Activated naive CD8-positive, alpha-beta T cell treated with anti-CD3 and anti-CD28 coated beads, Interleukin-2, amount 50 U/mL, for 24 hours (primary cell): Measurements from ENCODE around the gene GHR.
"Not testable (repeated sequence)": the region's sequence is repeated elsewhere in the genome, so short reads cannot be mapped to it uniquely, and the experiment has no call there.

ENCODE experiments used
- ATAC-seq: fragments of 150-1000 bp; cut with Tn5 transposase; one replicate; pipeline ENCODE4 v1.10.0; 2021
- DNase-seq: peaks from one replicate; pipeline ENCODE4 v3.0.0; 2021
- H3K27ac Mint-ChIP-seq: one replicate; pipeline ENCODE4 v1.8.0; 2021; ENCODE audit warnings: mild to moderate bottlenecking, mixed read lengths
- H3K27me3 Mint-ChIP-seq: one replicate; pipeline ENCODE4 v1.8.0; 2021; ENCODE audit warnings: mixed read lengths
- H3K36me3 Mint-ChIP-seq: one replicate; pipeline ENCODE4 v1.8.0; 2021; ENCODE audit warnings: low read depth, mixed read lengths
- H3K4me1 Mint-ChIP-seq: one replicate; pipeline ENCODE4 v1.8.0; 2021; ENCODE audit warnings: mixed read lengths
- H3K4me3 Mint-ChIP-seq: one replicate; pipeline ENCODE4 v1.8.0; 2021; ENCODE audit warnings: mild to moderate bottlenecking, moderate library complexity, mixed read lengths
- H3K9me3 Mint-ChIP-seq: one replicate; pipeline ENCODE4 v1.8.0; 2021; ENCODE audit warnings: mixed read lengths

The GHR gene

GRCh38 chr5:42555797-42556196, 132.6 kb downstream of the GHR start:
- Mint-ChIP-seq H3K27ac (no peak overlapping the region), H3K4me3 (no peak overlapping the region), H3K27me3 (peaks cover 4% of the 10 kb centered on the region), H3K36me3 (no peaks in the 10 kb centered on the region), H3K9me3 (no peaks in the 10 kb centered on the region), H3K4me1 (no peaks in the 10 kb centered on the region)
- DNase-seq (no peak), ATAC-seq (no peak)

GRCh38 chr5:42557689-42558088, 134.4 kb downstream of the GHR start:
- Mint-ChIP-seq H3K36me3 (no peaks in the 10 kb centered on the region), H3K9me3 (no peaks in the 10 kb centered on the region), H3K4me3 (no peak overlapping the region), H3K4me1 (no peaks in the 10 kb centered on the region), H3K27me3 (peaks cover 6% of the 10 kb centered on the region), H3K27ac (no peak overlapping the region)
- ATAC-seq (no peak), DNase-seq (no peak)

GRCh38 chr5:42561656-42562055, 138.4 kb downstream of the GHR start:
- DNase-seq (no peak), ATAC-seq (no peak)
- Mint-ChIP-seq H3K36me3 (no peaks in the 10 kb centered on the region), H3K9me3 (no peaks in the 10 kb centered on the region), H3K4me3 (no peak overlapping the region), H3K27ac (no peak overlapping the region), H3K4me1 (no peaks in the 10 kb centered on the region), H3K27me3 (peaks cover 8% of the 10 kb centered on the region)

- DNase-seq (no peak), ATAC-seq (no peak)
- H3K9me3 Mint-ChIP-seq = no peaks in the 10 kb centered on the region
- no peak overlapping the region for H3K4me3 Mint-ChIP-seq
- H3K27ac Mint-ChIP-seq = no peak overlapping the region
- no peaks in the 10 kb centered on the region for H3K4me1 Mint-ChIP-seq
- H3K36me3 Mint-ChIP-seq = no peaks in the 10 kb centered on the region
- H3K27me3 Mint-ChIP-seq = peaks cover 10% of the 10 kb centered on the region
Observed at GRCh38 chr5:42564689-42565356, 141.6 kb downstream of the GHR start.

GRCh38 chr5:42566652-42567295, 143.5 kb downstream of the GHR start:
- Mint-ChIP-seq H3K27ac (no peak overlapping the region), H3K4me1 (no peaks in the 10 kb centered on the region), H3K36me3 (no peaks in the 10 kb centered on the region), H3K9me3 (no peaks in the 10 kb centered on the region), H3K27me3 (peaks cover 6% of the 10 kb centered on the region), H3K4me3 (no peak overlapping the region)
- DNase-seq = no peak
- no peak for ATAC-seq

- Mint-ChIP-seq H3K36me3 (no peaks in the 10 kb centered on the region), H3K27me3 (peaks cover 5% of the 10 kb centered on the region), H3K27ac (no peak overlapping the region), H3K4me1 (no peaks in the 10 kb centered on the region), H3K9me3 (no peaks in the 10 kb centered on the region), H3K4me3 (no peak overlapping the region)
- ATAC-seq (no peak), DNase-seq (no peak)
Observed at GRCh38 chr5:42569325-42569724, 146.1 kb downstream of the GHR start.

GRCh38 chr5:42569953-42570548, 146.8 kb downstream of the GHR start:
- ATAC-seq (no peak), DNase-seq (no peak)
- Mint-ChIP-seq H3K36me3 (no peaks in the 10 kb centered on the region), H3K4me3 (no peak overlapping the region), H3K27ac (no peak overlapping the region), H3K27me3 (peaks cover 5% of the 10 kb centered on the region), H3K4me1 (no peaks in the 10 kb centered on the region), H3K9me3 (no peaks in the 10 kb centered on the region)

- no peaks in the 10 kb centered on the region for H3K9me3 Mint-ChIP-seq
- DNase-seq (no peak), ATAC-seq (no peak)
- no peaks in the 10 kb centered on the region for H3K36me3 Mint-ChIP-seq
- no peaks in the 10 kb centered on the region for H3K4me1 Mint-ChIP-seq
- no peak overlapping the region for H3K27ac Mint-ChIP-seq
- H3K27me3 Mint-ChIP-seq = peaks cover 7% of the 10 kb centered on the region
- no peak overlapping the region for H3K4me3 Mint-ChIP-seq
Observed at GRCh38 chr5:42570966-42571960, 148.0 kb downstream of the GHR start.

- H3K4me1 Mint-ChIP-seq = no peaks in the 10 kb centered on the region
- H3K9me3 Mint-ChIP-seq = no peaks in the 10 kb centered on the region
- no peak overlapping the region for H3K27ac Mint-ChIP-seq
- no peak for DNase-seq
- H3K36me3 Mint-ChIP-seq = no peaks in the 10 kb centered on the region
- H3K4me3 Mint-ChIP-seq = no peak overlapping the region
- H3K27me3 Mint-ChIP-seq = peaks cover 7% of the 10 kb centered on the region
- no peak for ATAC-seq
Observed at GRCh38 chr5:42572313-42572712, 149.1 kb downstream of the GHR start.

GRCh38 chr5:42573386-42573785, 150.1 kb downstream of the GHR start:
- Mint-ChIP-seq H3K36me3 (no peaks in the 10 kb centered on the region), H3K4me1 (no peaks in the 10 kb centered on the region), H3K9me3 (no peaks in the 10 kb centered on the region), H3K27ac (no peak overlapping the region), H3K27me3 (peaks cover 5% of the 10 kb centered on the region), H3K4me3 (no peak overlapping the region)
- DNase-seq = no peak
- ATAC-seq = no peak

- not testable (repeated sequence) for H3K9me3 Mint-ChIP-seq, H3K27me3 Mint-ChIP-seq, H3K4me1 Mint-ChIP-seq, H3K4me3 Mint-ChIP-seq, H3K36me3 Mint-ChIP-seq, DNase-seq, ATAC-seq, H3K27ac Mint-ChIP-seq
Observed at GRCh38 chr5:42575914-42576313, 152.7 kb downstream of the GHR start.

- not testable (repeated sequence) for H3K27ac Mint-ChIP-seq, H3K36me3 Mint-ChIP-seq, DNase-seq, H3K4me1 Mint-ChIP-seq, H3K9me3 Mint-ChIP-seq, H3K4me3 Mint-ChIP-seq, H3K27me3 Mint-ChIP-seq, ATAC-seq
Observed at GRCh38 chr5:42578901-42579300, 155.7 kb downstream of the GHR start.

GRCh38 chr5:42579320-42579719, 156.1 kb downstream of the GHR start:
- H3K27ac Mint-ChIP-seq = no peak overlapping the region
- no peaks in the 10 kb centered on the region for H3K9me3 Mint-ChIP-seq
- no peak overlapping the region for H3K4me3 Mint-ChIP-seq
- no peaks in the 10 kb centered on the region for H3K4me1 Mint-ChIP-seq
- DNase-seq (no peak), ATAC-seq (no peak)
- peaks cover 8% of the 10 kb centered on the region for H3K27me3 Mint-ChIP-seq
- H3K36me3 Mint-ChIP-seq = no peaks in the 10 kb centered on the region

GRCh38 chr5:42581845-42582244, 158.6 kb downstream of the GHR start:
- H3K27ac Mint-ChIP-seq = no peak overlapping the region
- no peaks in the 10 kb centered on the region for H3K36me3 Mint-ChIP-seq
- DNase-seq (no peak), ATAC-seq (no peak)
- no peak overlapping the region for H3K4me3 Mint-ChIP-seq
- no peaks in the 10 kb centered on the region for H3K4me1 Mint-ChIP-seq
- H3K9me3 Mint-ChIP-seq = no peaks in the 10 kb centered on the region
- H3K27me3 Mint-ChIP-seq = peaks cover 6% of the 10 kb centered on the region
